Pulmonary artery endothelial cell (primary cell): ENCODE results near the gene NR5A2. TPM values are rescaled to one million over a fixed set of nuclear protein-coding genes. Genes with fewer than 3 reads are reported as not detected.

Experiments used
- DNase-seq: peaks from one replicate; pipeline ENCODE4 v3.0.0-alpha.2; 2011; ENCODE audit warnings: low read depth, low spot score
- total RNA-seq: library from RNA; depleted of rRNA; stranded (reverse); fragments of >200 nt; gene quantifications from 2 replicates; pipeline ENCODE4 v1.2.3, GENCODE V29; 2014

The NR5A2 gene
- total RNA-seq, 1 donor from 2014 or later, result 2.6 TPM

GRCh38 chr1:200035956-200036618 is 8.6 kb downstream of the NR5A2 start:
- DNase-seq, result no peak

- DNase-seq, result no peak
Observed at GRCh38 chr1:200036619-200037270, 9.2 kb downstream of the NR5A2 start.

- no peak for DNase-seq
Observed at GRCh38 chr1:200037501-200037900, 10.0 kb downstream of the NR5A2 start.

GRCh38 chr1:200037904-200038303 is 10.4 kb downstream of the NR5A2 start:
- DNase-seq, result no peak

- DNase-seq, result no peak
Observed at GRCh38 chr1:200038325-200038980, 10.9 kb downstream of the NR5A2 start.

- no peak for DNase-seq
Observed at GRCh38 chr1:200038981-200039848, 11.7 kb downstream of the NR5A2 start.

GRCh38 chr1:200039849-200040474 is 12.5 kb downstream of the NR5A2 start:
- no peak for DNase-seq

- no peak for DNase-seq
Observed at GRCh38 chr1:200040481-200041138, 13.1 kb downstream of the NR5A2 start.

- no peak for DNase-seq
Observed at GRCh38 chr1:200041337-200042118, 14.0 kb downstream of the NR5A2 start.

GRCh38 chr1:200042119-200042551 is 14.6 kb downstream of the NR5A2 start:
- DNase-seq, result no peak

- no peak for DNase-seq
Observed at GRCh38 chr1:200042552-200043335, 15.2 kb downstream of the NR5A2 start.

GRCh38 chr1:200043336-200043668 is 15.8 kb downstream of the NR5A2 start:
- DNase-seq, result no peak

- DNase-seq, result no peak
Observed at GRCh38 chr1:200046115-200046514, 18.6 kb downstream of the NR5A2 start.

GRCh38 chr1:200048244-200048643 is 20.7 kb downstream of the NR5A2 start:
- no peak for DNase-seq

- no peak for DNase-seq
Observed at GRCh38 chr1:200049810-200050209, 22.3 kb downstream of the NR5A2 start.

GRCh38 chr1:200051620-200052019 is 24.1 kb downstream of the NR5A2 start:
- no peak for DNase-seq

GRCh38 chr1:200053091-200053490 is 25.6 kb downstream of the NR5A2 start:
- no peak for DNase-seq

GRCh38 chr1:200053646-200054045 is 26.1 kb downstream of the NR5A2 start:
- no peak for DNase-seq

- no peak for DNase-seq
Observed at GRCh38 chr1:200058341-200058740, 30.8 kb downstream of the NR5A2 start.
